GM19193 (cell line): Measurements from ENCODE around the gene TOP2A.

Source experiments
- POLR2A ChIP-seq: IDR thresholded peaks from 4 replicates; pipeline ENCODE4 v1.6.1; 2011; ENCODE audit not compliant: insufficient read depth, insufficient read length; ENCODE audit errors: extremely low read depth

The TOP2A gene

DNA sequence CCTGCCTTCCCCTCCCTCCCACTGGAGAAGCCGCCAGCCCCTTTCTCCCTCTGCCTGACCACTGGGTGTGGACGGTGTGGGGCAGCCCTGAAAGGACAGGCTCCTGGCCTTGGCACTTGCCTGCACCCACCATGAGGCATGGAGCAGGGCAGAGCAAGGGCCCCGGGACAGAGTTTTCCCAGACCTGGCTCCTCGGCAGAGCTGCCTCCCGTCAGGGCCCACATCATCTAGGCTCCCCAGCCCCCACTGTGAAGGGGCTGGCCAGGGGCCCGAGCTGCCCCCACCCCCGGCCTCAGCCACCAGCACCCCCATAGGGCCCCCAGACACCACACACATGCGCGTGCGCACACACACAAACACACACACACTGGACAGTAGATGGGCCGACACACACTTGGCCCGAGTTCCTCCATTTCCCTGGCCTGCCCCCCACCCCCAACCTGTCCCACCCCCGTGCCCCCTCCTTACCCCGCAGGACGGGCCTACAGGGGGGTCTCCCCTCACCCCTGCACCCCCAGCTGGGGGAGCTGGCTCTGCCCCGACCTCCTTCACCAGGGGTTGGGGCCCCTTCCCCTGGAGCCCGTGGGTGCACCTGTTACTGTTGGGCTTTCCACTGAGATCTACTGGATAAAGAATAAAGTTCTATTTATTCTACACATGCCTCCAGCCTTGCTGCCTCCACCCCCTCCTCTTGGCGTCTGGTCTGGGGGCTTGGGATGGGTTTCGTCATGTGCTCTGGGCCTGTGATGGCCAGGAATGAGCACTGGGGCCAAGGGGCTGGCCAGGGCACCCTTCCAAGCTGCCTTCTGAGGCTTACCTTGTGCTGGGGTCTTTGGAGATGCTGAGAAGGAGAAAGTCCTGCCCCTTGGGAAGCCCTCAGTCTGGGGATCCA, 60.5 kb downstream of the TOP2A start:
- TF ChIP-seq POLR2A: no peak

DNA sequence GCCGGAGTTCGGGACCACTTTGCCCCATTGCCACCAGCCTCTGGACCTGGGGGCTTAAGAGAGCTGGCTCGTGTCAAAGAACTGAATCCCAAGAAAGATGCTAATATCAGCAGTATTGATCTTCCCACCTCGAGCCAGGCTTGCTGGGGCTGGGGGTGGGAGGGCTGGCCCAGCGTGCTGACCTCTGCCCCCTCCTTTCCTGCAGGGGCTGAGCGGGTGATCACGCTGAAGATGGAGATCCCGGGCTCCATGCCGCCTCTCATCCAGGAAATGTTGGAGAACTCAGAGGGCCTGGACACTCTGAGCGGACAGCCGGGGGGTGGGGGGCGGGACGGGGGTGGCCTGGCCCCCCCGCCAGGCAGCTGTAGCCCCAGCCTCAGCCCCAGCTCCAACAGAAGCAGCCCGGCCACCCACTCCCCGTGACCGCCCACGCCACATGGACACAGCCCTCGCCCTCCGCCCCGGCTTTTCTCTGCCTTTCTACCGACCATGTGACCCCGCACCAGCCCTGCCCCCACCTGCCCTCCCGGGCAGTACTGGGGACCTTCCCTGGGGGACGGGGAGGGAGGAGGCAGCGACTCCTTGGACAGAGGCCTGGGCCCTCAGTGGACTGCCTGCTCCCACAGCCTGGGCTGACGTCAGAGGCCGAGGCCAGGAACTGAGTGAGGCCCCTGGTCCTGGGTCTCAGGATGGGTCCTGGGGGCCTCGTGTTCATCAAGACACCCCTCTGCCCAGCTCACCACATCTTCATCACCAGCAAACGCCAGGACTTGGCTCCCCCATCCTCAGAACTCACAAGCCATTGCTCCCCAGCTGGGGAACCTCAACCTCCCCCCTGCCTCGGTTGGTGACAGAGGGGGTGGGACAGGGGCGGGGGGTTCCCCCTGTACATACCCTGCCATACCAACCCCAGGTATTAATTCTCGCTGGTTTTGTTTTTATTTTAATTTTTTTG, 61.6 kb downstream of the TOP2A start:
- no peak for TF ChIP-seq POLR2A

DNA sequence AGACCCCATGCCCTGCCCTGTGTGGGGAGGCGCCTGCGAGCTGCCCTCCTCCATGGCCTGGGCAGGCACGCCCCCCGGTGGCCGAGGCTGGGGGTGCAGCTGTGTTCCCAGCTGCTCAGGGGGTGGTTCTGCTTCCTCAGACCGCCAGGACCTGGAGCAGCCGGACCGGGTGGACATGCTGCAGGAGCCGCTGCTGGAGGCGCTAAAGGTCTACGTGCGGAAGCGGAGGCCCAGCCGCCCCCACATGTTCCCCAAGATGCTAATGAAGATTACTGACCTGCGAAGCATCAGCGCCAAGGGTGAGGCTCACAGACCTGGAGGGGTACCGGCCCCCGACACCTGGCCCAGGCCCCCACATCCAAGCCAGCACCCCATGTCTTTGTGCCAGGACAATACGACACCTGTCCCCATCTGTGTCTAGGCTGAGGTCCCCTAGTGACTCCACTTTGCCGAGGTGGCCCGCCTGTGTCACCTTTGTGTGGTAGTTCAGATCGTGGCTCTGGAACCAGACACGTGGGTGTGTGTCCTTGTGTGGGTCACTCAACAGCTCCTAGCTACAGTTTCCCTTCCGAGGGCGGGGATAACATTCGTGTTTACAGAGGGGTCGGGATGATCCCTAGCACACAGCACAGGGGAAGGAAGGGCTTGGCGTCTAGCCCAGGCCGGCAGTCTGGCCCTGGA, 62.4 kb downstream of the TOP2A start:
- no peak for TF ChIP-seq POLR2A

DNA sequence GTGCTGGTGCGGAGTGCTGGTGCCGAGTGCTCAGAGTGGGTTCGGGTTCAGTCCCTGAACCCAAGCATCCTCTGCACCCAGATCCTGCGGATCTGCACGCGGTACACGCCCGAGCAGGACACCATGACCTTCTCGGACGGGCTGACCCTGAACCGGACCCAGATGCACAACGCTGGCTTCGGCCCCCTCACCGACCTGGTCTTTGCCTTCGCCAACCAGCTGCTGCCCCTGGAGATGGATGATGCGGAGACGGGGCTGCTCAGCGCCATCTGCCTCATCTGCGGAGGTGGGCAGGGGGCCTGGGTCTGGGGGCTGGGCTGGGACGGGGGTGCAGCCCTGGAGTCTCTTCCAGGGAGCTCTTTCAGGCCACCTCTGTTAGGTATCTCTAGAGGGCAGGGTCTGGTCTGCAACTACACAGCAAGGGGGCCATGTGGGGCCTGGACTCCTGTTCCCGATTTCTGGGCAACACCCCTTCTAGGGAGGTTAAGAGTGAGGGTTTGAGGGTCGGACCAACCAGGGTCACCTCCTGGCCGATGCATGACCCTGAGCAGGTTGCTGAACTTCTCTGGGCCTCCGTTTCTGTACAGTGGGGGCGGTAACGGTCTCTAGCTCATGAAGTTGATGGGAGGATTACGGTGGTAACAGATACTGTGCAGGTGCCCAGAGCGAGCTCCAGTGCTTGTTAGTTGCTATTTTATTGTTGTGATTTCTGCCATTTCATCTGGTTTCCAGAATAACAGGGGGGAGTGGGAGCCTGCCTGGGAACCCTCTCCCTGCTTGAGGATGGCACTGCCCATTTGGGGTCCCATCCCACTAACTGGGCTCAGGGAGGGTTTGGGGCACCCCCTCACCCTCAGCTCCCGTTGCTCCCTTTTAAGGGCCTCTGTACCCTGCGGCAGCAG, 63.2 kb downstream of the TOP2A start:
- TF ChIP-seq POLR2A: no peak

DNA sequence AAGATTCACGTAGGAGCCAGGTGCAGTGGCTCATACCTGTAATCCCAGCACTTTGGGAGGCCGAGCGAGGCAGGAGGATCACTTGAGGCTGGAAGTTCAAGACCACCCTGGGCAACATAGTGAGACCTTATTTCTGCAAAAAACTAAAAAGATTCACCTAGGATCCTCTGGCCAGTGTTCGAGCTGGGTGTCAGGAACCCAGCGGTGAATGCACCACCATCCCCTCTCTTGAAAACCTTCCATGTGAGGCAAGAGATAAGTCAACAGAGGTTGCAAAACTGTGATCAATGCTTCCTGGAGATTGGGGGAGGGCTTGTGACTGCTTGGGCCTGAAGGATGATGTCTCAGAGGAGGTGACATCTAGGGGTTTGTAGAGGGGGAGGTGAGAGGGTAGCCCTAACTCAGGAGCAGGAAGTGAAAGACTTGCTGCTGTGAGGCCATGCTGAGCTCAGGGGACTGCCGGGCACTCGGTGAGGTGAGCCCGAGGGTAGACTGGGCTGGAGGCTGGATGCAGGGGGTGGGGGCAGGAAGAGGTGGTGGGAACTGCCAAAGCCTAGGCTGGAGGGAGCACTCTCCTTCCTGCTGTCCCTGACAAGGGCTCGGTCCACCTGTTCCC, 64.8 kb downstream of the TOP2A start:
- no peak for TF ChIP-seq POLR2A

DNA sequence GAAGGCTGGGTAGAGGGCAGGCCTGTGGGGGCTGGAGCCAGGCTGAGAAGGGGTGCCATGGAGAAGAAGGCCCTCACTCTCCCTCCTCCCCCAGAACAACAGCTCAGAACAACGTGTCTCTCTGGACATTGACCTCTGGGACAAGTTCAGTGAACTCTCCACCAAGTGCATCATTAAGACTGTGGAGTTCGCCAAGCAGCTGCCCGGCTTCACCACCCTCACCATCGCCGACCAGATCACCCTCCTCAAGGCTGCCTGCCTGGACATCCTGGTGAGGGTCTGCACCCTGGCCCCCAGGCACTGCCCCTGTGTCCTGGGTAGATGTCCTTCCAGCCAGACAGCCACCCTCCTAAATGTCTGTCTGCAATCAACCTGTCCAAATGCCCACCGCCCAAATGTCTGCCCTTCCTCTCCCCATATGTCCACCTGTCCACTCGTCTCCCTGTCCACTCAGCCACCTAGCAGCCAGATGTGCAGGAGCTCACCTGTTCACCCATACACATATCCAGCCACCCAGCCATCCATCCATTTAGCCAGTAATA, 65.4 kb downstream of the TOP2A start:
- no peak for TF ChIP-seq POLR2A

DNA sequence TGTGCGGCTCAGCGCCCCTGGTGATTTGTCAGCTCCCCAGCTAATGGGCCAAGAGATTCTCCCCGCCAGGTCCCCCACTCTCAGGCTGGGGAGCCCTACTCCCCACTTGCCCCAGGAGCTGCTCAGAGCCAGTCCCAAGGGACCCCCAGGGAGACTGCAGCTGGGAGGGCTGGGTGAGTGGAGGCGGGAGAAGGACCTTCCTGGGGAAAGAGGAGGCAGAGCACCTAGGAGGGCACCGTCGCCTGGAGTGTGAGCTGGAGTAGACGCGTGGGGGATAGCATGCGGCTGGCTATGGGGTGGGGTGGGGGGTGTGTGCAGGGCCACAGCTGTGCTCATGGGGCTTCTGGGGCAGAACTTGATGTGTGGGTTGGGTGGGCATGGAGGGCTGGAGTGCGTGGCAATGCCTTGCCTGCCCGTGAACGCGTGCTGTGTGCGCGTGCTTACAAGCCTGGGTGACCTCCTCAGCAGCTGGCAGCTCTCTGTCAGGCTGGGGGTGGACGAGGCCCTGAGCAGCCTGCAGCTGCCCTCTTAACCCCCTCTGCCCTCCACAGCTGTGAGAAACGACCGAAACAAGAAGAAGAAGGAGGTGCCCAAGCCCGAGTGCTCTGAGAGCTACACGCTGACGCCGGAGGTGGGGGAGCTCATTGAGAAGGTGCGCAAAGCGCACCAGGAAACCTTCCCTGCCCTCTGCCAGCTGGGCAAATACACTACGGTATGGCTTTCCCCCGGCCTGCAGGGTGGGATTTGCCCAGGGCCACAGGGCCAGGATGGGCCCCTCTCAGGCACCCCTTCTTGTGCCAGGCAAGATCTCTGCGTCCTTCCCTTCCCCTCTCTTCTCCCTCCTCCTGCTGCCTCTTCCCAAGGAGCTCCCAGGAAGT, 66.1 kb downstream of the TOP2A start:
- no peak for TF ChIP-seq POLR2A

DNA sequence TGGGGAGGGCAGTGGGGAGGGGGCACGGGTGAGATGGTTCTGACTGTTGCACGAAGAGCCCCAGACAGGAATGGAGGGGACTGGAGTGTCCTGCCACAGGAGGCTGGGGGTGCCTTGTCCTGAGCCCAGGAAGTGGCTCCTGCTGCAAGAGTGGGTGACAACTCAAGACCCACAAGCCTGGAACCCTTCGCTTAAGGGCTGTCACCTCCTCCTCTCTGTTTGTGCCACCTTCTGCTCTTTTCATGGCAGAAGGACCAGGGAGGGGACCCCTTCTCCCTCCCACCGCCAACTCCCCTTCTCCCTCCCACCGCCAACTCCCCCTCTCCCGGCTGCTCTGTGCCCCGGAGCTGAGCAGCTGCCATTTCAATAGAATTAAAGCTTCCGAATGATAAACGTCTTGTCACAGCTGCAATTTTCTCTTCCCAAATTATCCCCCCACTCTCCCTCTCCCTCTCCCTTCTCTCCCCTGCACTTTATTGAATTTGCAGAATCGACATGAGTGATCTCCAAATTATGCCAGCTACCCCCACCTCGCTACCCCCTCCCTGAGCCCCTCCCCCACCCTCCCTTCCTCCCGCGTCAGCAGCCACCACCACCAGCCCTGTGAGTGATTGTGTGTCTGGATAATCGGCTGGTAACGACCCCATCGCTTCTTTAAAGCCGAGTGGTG, 66.9 kb downstream of the TOP2A start:
- TF ChIP-seq POLR2A: no peak

DNA sequence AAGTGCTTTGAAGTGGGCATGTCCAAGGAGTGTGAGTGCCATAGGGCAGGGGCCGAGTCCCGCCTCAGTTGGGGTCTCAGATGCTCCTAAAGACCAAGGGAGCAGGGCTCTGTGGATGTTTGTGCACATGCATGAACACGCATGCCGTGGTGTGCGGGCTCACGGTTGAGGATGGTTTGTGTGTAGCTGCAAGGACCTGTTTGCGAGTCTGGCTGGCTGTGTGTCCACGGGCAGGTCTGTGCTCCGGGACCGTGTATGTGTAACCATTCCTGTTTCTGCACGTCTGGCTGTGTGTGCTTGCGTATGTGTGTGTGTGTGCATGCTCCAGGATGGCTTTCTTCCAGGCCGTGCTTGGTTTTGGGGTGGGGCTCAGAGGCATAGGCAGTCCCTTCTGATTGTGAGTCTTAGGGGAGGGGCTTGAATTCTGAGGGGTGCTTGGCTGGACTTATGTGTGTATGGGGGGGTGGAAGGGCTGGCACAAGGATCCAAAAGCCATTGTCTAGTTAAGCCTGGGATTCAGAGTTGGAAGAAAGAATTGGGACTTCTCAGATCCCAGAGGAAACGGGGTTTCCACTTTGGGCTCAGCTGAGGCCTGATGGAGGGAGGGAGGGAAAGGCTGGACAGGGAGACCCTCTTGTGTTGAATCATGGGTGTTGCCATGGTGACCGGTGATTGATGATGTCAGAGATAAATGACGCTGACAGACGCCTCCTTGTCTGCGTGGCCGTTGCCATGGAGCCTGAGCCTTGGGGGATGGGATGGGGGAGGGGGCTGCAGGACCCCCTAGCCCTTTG, 67.6 kb downstream of the TOP2A start:
- no peak for TF ChIP-seq POLR2A

DNA sequence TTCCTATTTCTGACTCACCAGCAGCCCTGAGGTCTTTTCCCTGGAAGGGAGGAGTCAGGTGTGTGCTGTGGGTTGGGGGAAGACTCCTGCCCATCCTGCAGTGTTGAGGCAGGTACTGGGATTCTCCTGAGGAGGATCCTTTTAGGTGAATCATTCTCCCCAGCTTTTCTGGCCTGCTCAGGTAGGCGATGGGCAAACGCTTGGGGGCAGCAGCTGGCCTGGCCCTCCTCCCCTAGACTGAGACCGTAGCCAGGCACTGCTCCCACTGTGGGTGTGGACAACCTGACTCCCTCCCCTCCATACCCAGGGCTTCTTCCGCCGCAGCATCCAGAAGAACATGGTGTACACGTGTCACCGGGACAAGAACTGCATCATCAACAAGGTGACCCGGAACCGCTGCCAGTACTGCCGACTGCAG, 68.2 kb downstream of the TOP2A start:
- no peak for TF ChIP-seq POLR2A
